NCI-H146 treated with DMSO at 0.1 percent for 48 hours (cell line): ENCODE results near the gene TNFSF11.
"Not testable (repeated sequence)": the region's sequence is repeated elsewhere in the genome, so short reads cannot be mapped to it uniquely, and the experiment has no call there.

Experiments used
- DNase-seq: peaks from one replicate; lab custom pipeline; 2025; ENCODE audit not compliant: unreplicated experiment; lab: John Stamatoyannopoulos, UW

Gene TNFSF11

DNA sequence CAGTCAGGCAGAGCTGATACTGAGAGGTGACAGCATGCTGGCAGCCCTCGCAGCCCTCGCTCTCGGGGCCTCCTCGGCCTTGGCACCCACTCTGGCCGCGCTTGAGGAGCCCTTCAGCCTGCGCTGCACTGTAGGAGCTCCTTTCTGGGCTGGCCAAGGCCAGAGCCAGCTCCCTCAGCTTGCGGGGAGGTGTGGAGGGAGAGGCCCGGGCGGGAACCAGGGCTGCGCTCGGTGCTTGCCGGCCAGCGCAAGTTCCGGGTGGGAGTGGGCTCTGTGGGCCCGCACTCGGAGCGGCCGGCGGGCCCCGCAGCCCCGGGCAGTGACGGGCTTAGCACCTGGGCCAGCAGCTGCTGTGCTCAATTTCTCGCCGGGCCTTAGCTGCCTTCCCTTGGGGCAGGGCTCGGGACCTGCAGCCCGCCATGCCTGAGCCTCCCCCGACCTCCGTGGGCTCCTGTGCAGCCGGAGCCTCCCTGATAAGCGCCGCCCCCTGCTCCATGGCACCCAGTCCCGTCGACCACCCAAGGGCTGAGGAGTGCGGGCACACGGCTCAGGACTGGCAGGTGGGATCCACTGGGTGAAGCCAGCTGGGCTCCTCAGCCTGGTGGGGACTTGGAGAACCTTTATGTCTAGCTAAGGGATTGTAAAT is 14.3 kb upstream of the TNFSF11 start:
- DNase-seq = not testable (repeated sequence)

DNA sequence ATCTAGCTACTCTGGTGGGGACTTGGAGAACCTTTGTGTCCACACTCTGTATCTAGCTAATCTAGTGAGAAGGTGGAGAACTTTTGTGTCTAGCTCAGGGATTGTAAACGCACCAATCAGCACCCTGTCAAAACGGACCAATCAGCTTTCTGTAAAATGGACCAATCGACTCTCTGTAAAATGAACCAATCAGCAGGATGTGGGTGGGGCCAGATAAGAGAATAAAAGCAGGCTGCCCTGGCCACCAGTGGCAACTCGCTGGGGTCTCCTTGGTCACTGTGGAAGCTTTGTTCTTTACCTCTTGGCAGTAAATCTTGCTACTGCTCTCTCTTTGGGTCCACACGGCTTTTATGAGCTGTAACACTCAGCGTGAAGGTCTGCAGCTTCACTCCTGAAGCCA is 13.6 kb upstream of the TNFSF11 start:
- DNase-seq = not testable (repeated sequence)

- DNase-seq = no peak
Measured at GRCh38 chr13:42561752-42562467, 12.0 kb upstream of the TNFSF11 start.

GRCh38 chr13:42567906-42568305 is 6.0 kb upstream of the TNFSF11 start:
- no peak for DNase-seq

GRCh38 chr13:42569576-42570344 is 4.2 kb upstream of the TNFSF11 start:
- DNase-seq = no peak

DNA sequence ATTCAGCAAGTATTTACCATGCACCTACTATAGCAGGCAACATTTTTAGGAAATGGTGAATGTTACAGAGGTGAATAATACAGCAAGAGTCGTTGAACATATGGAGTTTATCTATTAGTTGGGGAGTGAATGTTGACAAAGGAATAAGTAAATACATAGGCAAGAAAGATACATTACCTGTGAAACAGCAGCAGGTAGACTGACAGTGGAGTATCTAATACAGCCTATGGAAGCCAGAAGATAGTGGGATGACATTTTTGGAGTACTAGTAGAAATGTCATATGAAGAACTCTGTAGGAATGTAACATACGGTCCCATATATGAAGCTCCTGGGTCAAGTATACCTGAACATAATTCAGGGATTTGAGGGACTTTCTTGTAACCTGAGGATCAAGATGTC is 2.1 kb upstream of the TNFSF11 start:
- no peak for DNase-seq

DNA sequence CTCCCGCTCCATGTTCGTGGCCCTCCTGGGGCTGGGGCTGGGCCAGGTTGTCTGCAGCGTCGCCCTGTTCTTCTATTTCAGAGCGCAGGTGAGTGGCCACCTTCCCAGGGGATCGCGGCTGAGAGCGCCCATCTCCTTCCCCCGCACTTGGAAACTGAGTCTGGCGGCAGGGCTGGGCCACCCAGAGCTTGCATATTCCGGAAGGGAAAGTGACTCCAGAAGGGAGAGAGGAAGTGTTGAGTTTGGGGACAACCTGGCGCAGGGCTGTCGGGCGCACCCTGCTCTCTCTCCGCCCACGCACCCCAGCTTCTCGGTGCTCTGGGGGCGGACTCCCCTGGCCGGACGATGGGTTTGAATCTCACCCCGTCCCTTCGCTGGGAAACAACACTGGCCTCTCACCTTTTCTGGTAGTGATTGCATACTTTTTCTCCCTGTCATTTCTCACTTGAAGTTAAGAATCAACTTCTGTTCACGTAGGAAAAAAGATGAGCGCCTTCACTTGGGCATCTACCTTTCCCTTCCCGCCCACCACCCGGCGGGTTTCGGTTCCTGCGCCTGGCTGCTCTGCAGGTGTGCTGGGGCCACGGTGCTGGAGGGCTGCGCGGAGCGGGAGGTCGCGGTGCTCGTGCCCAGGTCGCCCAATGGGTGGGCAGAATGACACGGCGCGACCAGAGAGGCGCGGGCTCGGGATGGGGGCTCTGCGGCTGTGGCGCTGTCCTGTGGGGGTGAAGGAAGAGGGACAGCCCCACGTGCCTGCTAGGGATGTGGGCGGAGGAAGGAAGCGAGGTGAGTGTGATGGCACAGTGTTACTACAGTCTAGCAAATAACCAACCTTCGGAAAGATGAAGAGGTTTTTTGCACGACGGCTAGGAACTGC is 721 bp downstream of the TNFSF11 start:
- DNase-seq = no peak

- peak; percentile 10 for DNase-seq
Measured at GRCh38 chr13:42575938-42576337, 2.0 kb downstream of the TNFSF11 start.

DNA sequence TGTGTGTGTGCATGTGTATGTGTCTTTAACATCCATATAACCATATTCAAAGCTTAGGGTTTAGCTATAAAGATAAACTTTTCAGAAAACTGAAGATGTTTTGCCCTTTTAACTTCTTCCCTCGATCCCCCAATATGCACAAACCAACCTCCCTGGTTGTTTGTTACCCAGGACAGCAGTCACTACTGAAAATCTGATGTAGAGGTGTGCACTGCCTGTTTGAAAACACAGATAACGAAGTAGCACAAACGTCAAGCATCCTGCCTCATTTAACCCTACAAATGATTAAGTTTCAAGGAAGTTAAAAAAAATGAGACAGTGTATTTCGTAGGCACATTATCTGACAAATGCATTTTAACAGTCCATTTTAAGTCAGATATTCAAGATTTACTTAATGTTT is 3.6 kb downstream of the TNFSF11 start:
- no peak for DNase-seq

GRCh38 chr13:42580644-42581043 is 6.7 kb downstream of the TNFSF11 start:
- no peak for DNase-seq

GRCh38 chr13:42581427-42581826 is 7.5 kb downstream of the TNFSF11 start:
- DNase-seq = no peak

- no peak for DNase-seq
Measured at GRCh38 chr13:42591602-42592001, 17.6 kb downstream of the TNFSF11 start.

- no peak for DNase-seq
Measured at GRCh38 chr13:42592915-42593900, 19.3 kb downstream of the TNFSF11 start.

DNA sequence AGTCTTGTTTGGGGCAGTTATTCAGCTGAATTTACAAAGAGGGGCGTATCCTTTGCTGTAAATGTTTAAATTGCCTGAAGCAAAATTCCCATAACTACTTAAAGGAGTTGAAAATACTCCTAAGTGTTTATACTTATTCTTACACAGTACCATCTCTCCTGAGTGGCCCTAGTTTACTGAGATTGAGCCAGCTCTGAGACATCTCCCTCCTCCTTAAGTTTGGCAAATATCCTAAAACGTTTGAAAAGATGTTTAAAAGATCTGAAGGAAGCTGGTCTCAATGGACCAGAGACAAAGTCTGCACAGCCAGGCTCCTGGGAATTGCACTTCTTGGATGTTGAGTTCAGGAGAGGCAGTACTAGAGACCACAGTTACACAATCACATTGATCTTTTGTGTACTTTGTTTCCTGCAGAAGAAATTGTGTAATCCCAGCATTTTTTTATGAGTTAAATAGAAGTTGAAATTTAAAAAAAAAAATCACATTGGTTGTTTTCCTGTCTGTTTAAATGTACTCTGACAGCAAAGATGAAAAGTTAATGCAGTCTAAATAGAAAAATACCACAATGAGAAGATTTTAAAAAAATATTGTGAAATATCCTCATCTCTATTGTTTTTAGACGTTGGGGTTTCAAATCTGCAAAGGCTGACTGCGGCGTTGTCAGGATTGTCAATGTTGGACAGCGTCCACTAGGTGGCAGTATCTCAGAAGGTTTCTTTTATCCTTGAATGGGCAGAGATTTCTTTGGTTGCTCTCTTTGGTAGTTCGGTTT is 20.7 kb downstream of the TNFSF11 start:
- peak; percentile 78 for DNase-seq

DNA sequence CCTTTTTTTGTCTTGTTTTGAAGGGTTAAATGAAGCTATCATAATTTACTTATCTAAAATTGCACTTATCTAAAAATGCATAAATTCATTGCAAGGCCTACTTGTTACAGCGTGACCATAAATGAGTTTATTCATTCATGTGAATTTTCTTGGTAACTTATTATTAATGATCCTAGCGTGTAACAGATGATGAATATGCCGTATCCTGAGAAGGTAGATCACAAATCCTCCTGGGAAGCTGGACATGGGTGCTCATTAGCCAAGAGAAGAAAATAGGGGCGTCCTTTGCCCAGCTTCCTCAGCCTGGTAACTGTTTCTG is 21.3 kb downstream of the TNFSF11 start:
- DNase-seq = no peak

DNA sequence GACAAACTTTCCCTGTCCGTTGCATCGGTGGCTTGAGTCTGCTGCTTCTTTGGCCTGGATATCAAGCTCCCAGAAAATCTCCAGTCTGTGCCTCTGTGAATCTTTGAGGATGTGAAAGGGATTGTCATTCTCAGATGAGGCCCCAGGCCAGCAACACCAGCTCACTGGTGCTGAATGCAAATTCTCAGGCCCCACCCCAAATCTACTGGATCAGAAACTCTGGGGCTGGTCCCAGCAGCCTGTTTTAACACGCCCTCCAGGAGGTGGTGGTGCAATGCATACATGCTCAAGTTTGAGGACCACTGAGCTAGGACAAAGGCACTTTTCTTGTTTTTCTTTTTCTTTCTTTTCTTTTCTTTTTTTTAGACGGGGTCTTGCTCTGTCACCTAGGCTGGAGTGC is 23.6 kb downstream of the TNFSF11 start:
- no peak for DNase-seq

GRCh38 chr13:42600943-42601342 is 27.0 kb downstream of the TNFSF11 start:
- DNase-seq = no peak

DNA sequence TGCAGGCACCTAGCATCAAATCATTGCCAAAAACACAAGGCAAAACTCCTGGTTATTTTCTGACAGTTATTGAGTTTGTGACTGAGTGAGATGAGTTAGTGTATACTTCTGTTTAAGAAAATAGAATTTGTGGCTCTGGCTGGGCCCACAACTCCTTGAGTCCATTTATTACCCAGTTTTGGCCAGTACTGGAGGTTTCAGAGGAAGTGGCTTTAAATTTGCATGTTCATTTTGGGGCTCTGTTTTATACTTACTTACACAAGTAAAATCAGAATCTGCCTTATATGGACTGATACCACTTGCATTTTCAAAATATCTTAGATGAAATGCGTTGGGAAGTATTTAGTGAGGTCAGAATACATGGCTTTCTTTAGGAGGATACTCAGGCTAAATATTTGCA is 29.0 kb downstream of the TNFSF11 start:
- no peak for DNase-seq

DNA sequence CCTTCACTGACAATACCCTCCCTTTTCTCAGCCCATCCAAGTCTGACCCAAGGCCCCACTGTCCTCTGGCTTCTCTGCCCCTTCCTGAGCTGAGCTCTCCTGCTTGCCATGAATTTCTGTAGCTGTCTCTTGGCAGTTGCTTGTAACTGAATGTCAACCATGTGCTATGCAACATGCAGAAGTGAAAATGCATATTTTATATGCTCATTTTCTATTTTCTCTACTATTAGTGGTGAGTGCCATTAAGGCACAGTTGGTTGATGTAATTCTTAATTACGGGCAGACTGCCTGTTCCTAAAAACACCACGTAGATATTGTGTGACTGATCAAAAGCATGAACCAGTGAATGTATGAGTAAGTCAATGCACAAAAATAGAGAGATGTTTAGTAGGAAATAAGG is 29.6 kb downstream of the TNFSF11 start:
- no peak for DNase-seq
